ENCODE data around the gene MRPL9.

DNA sequence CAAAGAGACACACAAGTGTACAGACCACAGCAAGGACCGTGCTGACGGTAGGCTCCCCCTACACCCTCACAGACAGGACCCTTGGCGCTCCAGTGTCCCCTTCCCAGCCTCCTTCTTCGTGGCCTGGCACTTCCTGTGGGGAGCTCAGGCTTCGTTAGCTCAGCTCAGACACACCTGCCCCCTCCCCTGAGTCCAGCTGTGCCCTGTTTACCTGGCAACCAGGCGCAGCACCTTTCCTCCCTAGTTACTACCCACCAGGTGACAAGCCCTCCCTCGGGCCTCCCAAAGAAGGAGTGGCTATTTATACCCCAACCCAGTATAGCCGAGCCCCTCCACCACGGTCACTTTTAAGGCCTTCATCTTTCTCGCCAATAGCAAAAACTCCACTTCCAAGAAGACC lies 51.3 kb downstream of the MRPL9 start:
- TF ChIP-seq, protein P1, sequence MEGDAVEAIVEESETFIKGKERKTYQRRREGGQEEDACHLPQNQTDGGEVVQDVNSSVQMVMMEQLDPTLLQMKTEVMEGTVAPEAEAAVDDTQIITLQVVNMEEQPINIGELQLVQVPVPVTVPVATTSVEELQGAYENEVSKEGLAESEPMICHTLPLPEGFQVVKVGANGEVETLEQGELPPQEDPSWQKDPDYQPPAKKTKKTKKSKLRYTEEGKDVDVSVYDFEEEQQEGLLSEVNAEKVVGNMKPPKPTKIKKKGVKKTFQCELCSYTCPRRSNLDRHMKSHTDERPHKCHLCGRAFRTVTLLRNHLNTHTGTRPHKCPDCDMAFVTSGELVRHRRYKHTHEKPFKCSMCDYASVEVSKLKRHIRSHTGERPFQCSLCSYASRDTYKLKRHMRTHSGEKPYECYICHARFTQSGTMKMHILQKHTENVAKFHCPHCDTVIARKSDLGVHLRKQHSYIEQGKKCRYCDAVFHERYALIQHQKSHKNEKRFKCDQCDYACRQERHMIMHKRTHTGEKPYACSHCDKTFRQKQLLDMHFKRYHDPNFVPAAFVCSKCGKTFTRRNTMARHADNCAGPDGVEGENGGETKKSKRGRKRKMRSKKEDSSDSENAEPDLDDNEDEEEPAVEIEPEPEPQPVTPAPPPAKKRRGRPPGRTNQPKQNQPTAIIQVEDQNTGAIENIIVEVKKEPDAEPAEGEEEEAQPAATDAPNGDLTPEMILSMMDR (IDR thresholded peaks at IDR 0.05), result no peak
- TF ChIP-seq POLR2A (IDR thresholded peaks at IDR 0.05), result no peak
